HUES48 (cell line): ENCODE measurements around the gene GMPR.

Experiments used
- H3K27ac ChIP-seq: one replicate; pipeline ENCODE4 v1.7.0; 2013; ENCODE audit warnings: low read depth, low read length, inconsistent platforms
- H3K27me3 ChIP-seq: 2 replicates; pipeline ENCODE4 v1.6.1; 2013; ENCODE audit warnings: mild to moderate bottlenecking, low read length; ENCODE audit not compliant: control insufficient read depth, insufficient read depth
- H3K36me3 ChIP-seq: 2 replicates; pipeline ENCODE4 v1.6.1; 2013; ENCODE audit warnings: low read length; ENCODE audit not compliant: control insufficient read depth, insufficient read depth
- H3K4me1 ChIP-seq: 2 replicates; pipeline ENCODE4 v1.6.1; 2013; ENCODE audit warnings: mild to moderate bottlenecking, low read length; ENCODE audit not compliant: control insufficient read depth, insufficient read depth
- H3K4me3 ChIP-seq: 2 replicates; pipeline ENCODE4 v1.5.1; 2013; ENCODE audit warnings: mild to moderate bottlenecking, low read depth, low read length
- H3K9ac ChIP-seq: 2 replicates; pipeline ENCODE4 v1.6.1; 2013; ENCODE audit warnings: mild to moderate bottlenecking, low read depth, low read length, moderate library complexity
- H3K9me3 ChIP-seq: 2 replicates; pipeline ENCODE4 v1.6.1; 2013; ENCODE audit warnings: low read length; ENCODE audit not compliant: control insufficient read depth, insufficient read depth

GMPR gene

GRCh38 chr6:16332175-16332542 is 93.8 kb downstream of the GMPR start:
- no peak overlapping the region; the same call in 1 of the 2 replicates for H3K9ac ChIP-seq
- peak overlapping the region; percentile 84 for H3K27ac ChIP-seq
- H3K4me3 ChIP-seq, result no peak overlapping the region
- H3K9me3 ChIP-seq, result no peaks in the 10 kb centered on the region
- no peaks in the 10 kb centered on the region for H3K27me3 ChIP-seq
- H3K36me3 ChIP-seq, result no peaks in the 10 kb centered on the region
- peaks cover 10% of the 10 kb centered on the region for H3K4me1 ChIP-seq

- Histone ChIP-seq H3K4me1 (peaks cover 10% of the 10 kb centered on the region), H3K4me3 (no peak overlapping the region), H3K9ac (no peak overlapping the region), H3K27ac (no peak overlapping the region), H3K36me3 (no peaks in the 10 kb centered on the region), H3K9me3 (no peaks in the 10 kb centered on the region), H3K27me3 (no peaks in the 10 kb centered on the region)
Measured at GRCh38 chr6:16333580-16333979, 95.2 kb downstream of the GMPR start.

DNA sequence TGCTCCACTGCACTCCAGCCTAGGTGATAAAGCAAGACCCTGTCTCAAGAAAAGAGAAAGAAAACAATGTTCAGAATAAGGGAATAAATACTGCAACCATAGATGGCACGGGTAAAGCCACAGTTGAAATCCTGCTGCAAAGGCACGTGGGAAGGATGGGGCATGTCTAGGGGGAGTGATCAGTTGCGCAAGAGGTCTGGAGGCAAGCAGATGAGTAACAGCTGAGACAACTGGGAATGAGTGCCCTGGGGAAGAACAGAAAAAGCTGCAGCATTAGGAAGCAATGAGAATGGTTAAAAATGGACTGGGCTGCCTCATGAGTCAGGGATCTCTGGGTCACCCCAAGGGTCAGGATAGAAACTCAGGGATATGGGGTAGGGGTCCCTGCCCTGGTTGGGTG is 96.3 kb downstream of the GMPR start:
- peaks cover 16% of the 10 kb centered on the region for H3K4me1 ChIP-seq

DNA sequence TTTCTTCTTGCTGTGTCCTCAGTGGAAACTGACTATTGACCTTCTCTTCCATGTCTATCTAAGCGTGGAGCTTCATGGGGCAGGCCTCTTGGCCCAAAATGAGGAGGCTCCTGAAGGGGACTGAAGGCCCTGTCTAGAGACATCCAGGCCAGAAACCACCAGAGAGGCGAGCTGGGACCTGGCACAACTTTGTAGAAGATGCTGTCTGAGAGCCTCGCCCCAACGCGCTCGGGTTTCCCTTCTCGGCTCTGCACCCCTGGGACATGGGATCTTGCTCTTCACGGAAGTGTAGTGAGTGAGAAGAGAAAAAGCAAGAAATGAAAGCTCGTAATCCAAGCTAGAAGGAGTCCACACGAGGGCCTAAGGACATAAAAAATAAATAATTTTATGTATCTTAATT is 96.8 kb downstream of the GMPR start:
- Histone ChIP-seq H3K4me3 (no peak overlapping the region), H3K9ac (no peak overlapping the region), H3K36me3 (no peaks in the 10 kb centered on the region), H3K4me1 (peaks cover 16% of the 10 kb centered on the region), H3K27ac (no peak overlapping the region), H3K9me3 (no peaks in the 10 kb centered on the region), H3K27me3 (no peaks in the 10 kb centered on the region)

More for the DNA sequence above, 96.3 kb downstream of the GMPR start:
- H3K27me3 ChIP-seq, result no peaks in the 10 kb centered on the region
- no peaks in the 10 kb centered on the region for H3K36me3 ChIP-seq
- H3K9me3 ChIP-seq, result no peaks in the 10 kb centered on the region
- no peak overlapping the region for H3K4me3 ChIP-seq
- H3K27ac ChIP-seq, result no peak overlapping the region
- no peak overlapping the region for H3K9ac ChIP-seq

DNA sequence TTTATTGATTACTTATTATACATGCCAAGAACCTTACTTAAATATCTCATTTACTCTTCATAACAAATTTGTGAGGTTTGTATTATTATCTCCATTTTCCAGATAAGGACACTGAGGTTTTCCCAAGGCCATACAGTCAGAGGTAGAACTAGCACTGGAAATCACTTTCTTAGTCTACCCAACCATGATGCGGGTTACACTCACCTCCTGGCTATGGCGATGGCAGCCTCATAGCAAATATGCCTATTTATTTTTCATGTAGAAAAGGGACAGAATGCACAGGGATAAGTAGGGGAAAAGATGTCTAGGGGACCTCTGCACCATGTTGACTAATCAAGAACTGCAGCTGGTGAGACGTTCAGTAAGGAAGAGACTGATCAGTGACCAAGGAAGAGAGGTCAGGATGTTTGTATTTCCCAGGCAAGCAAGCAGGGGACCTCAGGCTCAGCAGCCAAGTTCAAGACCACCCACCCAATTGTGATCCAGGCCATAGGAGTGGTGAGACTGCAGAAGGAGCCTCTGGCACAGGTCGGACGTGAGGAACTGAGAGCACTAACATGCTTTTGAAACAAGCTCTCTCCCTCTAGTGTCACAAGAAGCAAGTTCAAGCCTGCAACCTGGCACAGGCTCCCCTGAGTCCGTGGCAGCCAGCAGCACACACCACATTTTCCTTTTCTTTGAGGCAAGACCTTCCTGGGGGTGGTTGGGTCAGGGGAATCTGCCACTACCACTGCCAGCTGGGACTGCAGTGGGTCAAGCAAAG is 97.8 kb downstream of the GMPR start:
- Histone ChIP-seq H3K27me3 (no peaks in the 10 kb centered on the region), H3K4me3 (no peak overlapping the region), H3K27ac (no peak overlapping the region), H3K4me1 (peaks cover 16% of the 10 kb centered on the region), H3K36me3 (no peaks in the 10 kb centered on the region), H3K9ac (no peak overlapping the region), H3K9me3 (no peaks in the 10 kb centered on the region)

DNA sequence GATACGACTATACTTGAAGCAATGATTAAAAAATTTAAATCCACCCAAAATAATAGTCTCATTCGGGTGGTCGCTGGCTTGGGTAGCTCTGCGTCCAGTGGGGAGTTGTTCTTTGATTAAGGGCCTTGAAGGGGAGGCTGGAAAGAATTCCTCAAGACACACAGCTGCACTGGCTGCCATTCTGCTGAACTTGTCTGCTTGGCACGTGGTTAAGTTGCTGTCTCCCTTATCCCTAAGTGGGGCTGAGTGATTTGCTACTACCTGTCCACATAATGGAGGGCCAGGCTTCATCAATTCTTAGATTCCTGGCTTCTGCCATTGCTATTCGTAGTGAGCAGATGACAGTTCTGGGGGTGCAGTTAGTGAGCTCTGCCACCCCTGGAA is 98.5 kb downstream of the GMPR start:
- no peaks in the 10 kb centered on the region for H3K36me3 ChIP-seq
- no peak overlapping the region for H3K9ac ChIP-seq
- H3K9me3 ChIP-seq, result no peaks in the 10 kb centered on the region
- H3K27me3 ChIP-seq, result no peaks in the 10 kb centered on the region
- H3K4me1 ChIP-seq, result peaks cover 10% of the 10 kb centered on the region; the same call in 1 of the 2 replicates
- H3K4me3 ChIP-seq, result no peak overlapping the region
- no peak overlapping the region for H3K27ac ChIP-seq

DNA sequence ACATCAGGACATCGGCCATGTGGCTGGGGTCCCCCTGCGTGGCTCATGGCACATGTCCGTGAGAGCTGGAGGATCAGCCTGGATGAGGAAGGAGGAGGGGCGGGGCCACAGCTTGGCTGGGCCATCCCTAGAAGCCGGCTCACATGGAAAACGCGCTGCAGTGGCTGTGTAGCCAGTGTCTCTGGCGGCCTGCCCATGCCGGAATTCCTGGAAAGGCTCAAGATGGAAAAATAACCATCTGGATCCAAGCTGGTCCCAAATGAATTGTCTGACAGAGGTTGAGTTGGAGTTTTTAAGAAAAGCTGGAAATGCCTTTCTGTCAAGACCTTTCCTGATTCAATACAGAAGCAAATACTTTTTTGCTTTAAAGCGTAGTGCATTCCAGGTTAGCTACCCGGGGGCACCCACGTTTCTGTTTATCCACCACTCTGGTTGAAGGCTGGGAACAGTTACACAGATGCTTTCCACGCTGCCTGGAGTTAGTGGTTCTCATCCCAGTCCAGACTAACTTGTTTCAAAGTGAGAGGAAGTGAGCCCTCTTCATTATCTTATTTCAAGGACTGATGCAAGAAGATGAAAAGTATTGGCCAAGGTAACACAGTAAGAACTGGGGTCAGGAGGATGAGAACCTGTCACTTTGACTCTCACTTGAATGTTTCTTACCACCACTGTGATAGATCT is 99.0 kb downstream of the GMPR start:
- H3K27me3 ChIP-seq, result no peaks in the 10 kb centered on the region
- H3K9me3 ChIP-seq, result no peaks in the 10 kb centered on the region
- no peak overlapping the region for H3K27ac ChIP-seq
- peaks cover 8% of the 10 kb centered on the region; the same call in 1 of the 2 replicates for H3K4me1 ChIP-seq
- no peak overlapping the region for H3K4me3 ChIP-seq
- H3K36me3 ChIP-seq, result no peaks in the 10 kb centered on the region
- no peak overlapping the region for H3K9ac ChIP-seq

DNA sequence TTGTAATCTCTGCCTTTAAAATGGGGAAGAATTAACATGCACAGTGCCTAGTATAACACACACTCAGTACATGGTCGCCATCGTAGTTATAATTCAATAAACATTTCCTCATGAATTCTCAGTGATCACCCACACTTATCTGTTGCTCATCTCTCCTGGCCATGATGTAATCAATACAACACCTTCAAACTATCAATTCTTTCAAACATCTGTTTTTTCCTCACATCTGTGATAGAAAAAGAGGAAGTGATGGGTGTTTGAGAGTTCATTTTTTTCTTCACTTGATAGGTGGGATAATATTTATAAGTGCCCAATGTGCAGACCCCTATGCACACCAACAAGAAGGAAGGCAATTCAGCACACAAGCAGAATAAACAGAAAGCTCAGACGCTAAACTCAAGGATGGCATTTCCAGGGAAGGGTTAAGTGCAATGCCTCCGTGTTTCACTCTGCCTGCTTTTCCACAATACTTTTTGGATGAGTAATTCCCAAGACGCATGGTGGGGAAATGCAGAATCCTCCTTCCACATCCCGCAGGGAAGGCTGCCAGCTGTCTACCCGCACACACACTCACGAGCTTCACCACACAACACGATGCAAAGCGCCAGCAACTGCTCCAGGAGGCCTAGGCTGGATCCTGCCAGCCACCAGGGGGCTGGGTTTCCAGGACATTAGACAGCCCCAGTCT is 100.3 kb downstream of the GMPR start:
- Histone ChIP-seq H3K36me3 (no peaks in the 10 kb centered on the region), H3K4me1 (peaks cover 6% of the 10 kb centered on the region; the same call in 1 of the 2 replicates), H3K9me3 (no peaks in the 10 kb centered on the region), H3K27ac (no peak overlapping the region), H3K27me3 (no peaks in the 10 kb centered on the region), H3K4me3 (no peak overlapping the region), H3K9ac (no peak overlapping the region)

GRCh38 chr6:16339265-16339587 is 100.8 kb downstream of the GMPR start:
- Histone ChIP-seq H3K9me3 (no peaks in the 10 kb centered on the region), H3K36me3 (no peaks in the 10 kb centered on the region), H3K27ac (no peak overlapping the region), H3K27me3 (no peaks in the 10 kb centered on the region), H3K4me1 (peaks cover 6% of the 10 kb centered on the region; the same call in 1 of the 2 replicates), H3K9ac (no peak overlapping the region), H3K4me3 (no peak overlapping the region)

DNA sequence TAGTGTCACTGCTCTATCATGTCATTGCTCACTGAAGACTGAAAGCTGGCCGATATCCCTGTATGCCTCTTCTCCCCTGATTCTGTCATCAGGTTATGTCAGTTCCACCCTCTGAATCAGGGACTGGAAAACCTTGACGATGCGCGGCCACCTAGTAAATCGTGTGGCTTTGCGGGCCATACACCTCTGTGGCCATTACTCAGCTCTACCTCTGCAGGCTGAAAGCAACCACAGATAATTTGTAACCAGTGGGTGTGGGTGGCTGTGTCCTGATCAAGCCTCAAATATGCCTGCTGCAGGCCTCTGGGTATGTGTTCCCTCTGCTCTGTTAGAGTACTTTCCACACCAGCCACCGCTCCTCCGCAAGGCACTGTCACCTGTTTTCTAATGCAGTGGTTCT is 105.2 kb downstream of the GMPR start:
- Histone ChIP-seq H3K4me3 (no peak overlapping the region), H3K36me3 (no peaks in the 10 kb centered on the region), H3K27ac (no peak overlapping the region), H3K4me1 (peaks cover 14% of the 10 kb centered on the region), H3K9me3 (no peaks in the 10 kb centered on the region), H3K27me3 (no peaks in the 10 kb centered on the region), H3K9ac (no peak overlapping the region)

DNA sequence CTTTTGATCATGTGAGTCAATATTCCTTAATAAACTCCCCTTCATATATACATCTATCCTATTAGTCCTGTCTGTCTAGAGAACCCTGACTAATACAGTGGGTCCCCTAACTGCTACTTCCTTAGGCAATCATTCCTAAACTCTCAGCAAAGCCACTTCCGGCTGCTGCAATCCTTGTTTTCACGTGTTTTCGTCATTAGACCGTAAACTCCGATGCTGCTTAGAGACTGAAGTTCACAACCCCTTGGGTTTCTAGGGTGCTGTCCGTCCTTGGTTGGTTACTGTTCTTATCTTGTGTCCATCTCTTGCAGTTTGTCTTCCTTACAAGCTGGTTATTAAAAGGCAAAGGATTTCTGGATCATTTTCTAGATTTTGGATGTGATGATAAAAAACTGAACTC is 106.4 kb downstream of the GMPR start:
- H3K36me3 ChIP-seq, result no peaks in the 10 kb centered on the region
- H3K27ac ChIP-seq, result peak overlapping the region; percentile 76
- H3K9me3 ChIP-seq, result no peaks in the 10 kb centered on the region
- H3K9ac ChIP-seq, result no peak overlapping the region
- H3K27me3 ChIP-seq, result no peaks in the 10 kb centered on the region
- no peak overlapping the region for H3K4me3 ChIP-seq
- peaks cover 8% of the 10 kb centered on the region for H3K4me1 ChIP-seq
